K562 (cell line): ENCODE measurements around the gene TPI1. TPM values are rescaled to one million over a fixed set of nuclear protein-coding genes. Genes with fewer than 3 reads are reported as not detected.
"Not testable (repeated sequence)": the region's sequence is repeated elsewhere in the genome, so short reads cannot be mapped to it uniquely, and the experiment has no call there.

ENCODE experiments used
- ATAC-seq: fragments of 200-7000 bp; cut with Tn5 transposase; 3 replicates; pipeline ENCODE4 v1.9.1; 2020; ENCODE audit warnings: moderate library complexity
- BruUV-seq: library from RNA; stranded (reverse); fragments of 400-500 nt; replicated peaks from 2 replicates; lab custom pipeline; 2021; lab: Mats Ljungman, UMichigan
- CTCF ChIA-PET: fragments of 300-600 bp; formaldehyde crosslinking; extraction: SDS; loops from one replicate; lab custom pipeline; 2021; ENCODE audit warnings: low intra/inter-chr PET ratio; lab: Yijun Ruan, JAX
- POLR2A ChIA-PET: fragments of 300-600, 350-650 bp; sonication (Branson Sonifier 250); formaldehyde crosslinking; extraction: SDS; loops from one replicate; lab custom pipeline; 2021; ENCODE audit warnings: antibody characterized with exemption, inconsistent platforms; lab: Yijun Ruan, JAX
- DNase-seq, 4 experiments: peaks; one replicate each; pipeline versions ENCODE4 v3.0.0 to v3.0.0-alpha.2; 2011 to 2018; ENCODE audit warnings: low spot score in 3 of 4, mixed read lengths in 3 of 4; ENCODE audit errors: extremely low read depth in 1 of 4
- FAIRE-seq: peaks from 2 replicates; lab custom pipeline; 2011; peaks lifted over from hg19 to GRCh38; lab: Jason Lieb, UNC
- H2AFZ ChIP-seq: 2 replicates; pipeline ENCODE4 v1.6.0; 2011; ENCODE audit warnings: low read depth, low read length, control low read depth, inconsistent platforms
- H3K27ac ChIP-seq: fragments of 200-600 bp; 3 replicates; pipeline ENCODE4 v1.8.0; 2011; ENCODE audit warnings: low read depth, mild to moderate bottlenecking, control low read depth, inconsistent platforms, low read length, moderate library complexity, mixed read lengths; ENCODE audit errors: extremely low read depth
- H3K27me3 ChIP-seq, 2 experiments: fragments of 300-600 bp in 1 of 2; 2 replicates in 1 of 2; 3 replicates in 1 of 2; pipeline versions ENCODE4 v1.6.0 to v1.8.0; 2011; ENCODE audit warnings: inconsistent platforms in 2 of 2, low read length in 2 of 2, mild to moderate bottlenecking in 1 of 2, mixed read lengths in 1 of 2, moderate library complexity in 1 of 2; ENCODE audit not compliant: control insufficient read depth in 2 of 2, insufficient read depth in 2 of 2
- H3K36me3 ChIP-seq: fragments of 300-600 bp; 3 replicates; pipeline ENCODE4 v1.8.0; 2011; ENCODE audit warnings: mild to moderate bottlenecking, low read length, inconsistent platforms; ENCODE audit not compliant: control insufficient read depth, insufficient read depth
- H3K4me1 ChIP-seq, 2 experiments: fragments of 200-600 bp in 1 of 2; replicated peaks in 1 of 2; 2 replicates in 1 of 2; 3 replicates in 1 of 2; pipeline versions ENCODE4 v1.5.1 to v1.8.0; 2011; ENCODE audit warnings: inconsistent platforms in 2 of 2, low read length in 2 of 2, mild to moderate bottlenecking in 1 of 2, mixed read lengths in 1 of 2, moderate library complexity in 1 of 2; ENCODE audit not compliant: control insufficient read depth in 2 of 2, insufficient read depth in 2 of 2
- H3K4me2 ChIP-seq: 2 replicates; pipeline ENCODE4 v1.6.1; 2011; ENCODE audit warnings: low read length, control low read depth, inconsistent platforms, mixed read lengths; ENCODE audit not compliant: insufficient read depth
- H3K4me3 ChIP-seq: fragments of 200-600 bp; sonication (generic), shearing (Covaris generic); 2 replicates; pipeline ENCODE4 v1.5.1; 2016; ENCODE audit warnings: control low read depth, inconsistent platforms
- H3K79me2 ChIP-seq: fragments of 200-600 bp; 3 replicates; pipeline ENCODE4 v1.8.0; 2011; ENCODE audit warnings: low read length, inconsistent platforms; ENCODE audit not compliant: control insufficient read depth, insufficient read depth
- H3K9ac ChIP-seq, 2 experiments: 2 replicates each; pipeline versions ENCODE4 v1.6.0 to v1.6.1; 2011; ENCODE audit warnings: low read depth in 2 of 2, low read length in 2 of 2, control low read depth in 1 of 2, inconsistent platforms in 1 of 2, mild to moderate bottlenecking in 1 of 2, mixed read lengths in 1 of 2; ENCODE audit not compliant: insufficient read depth in 1 of 2
- H3K9me1 ChIP-seq: one replicate; pipeline ENCODE4 v1.6.0; 2011; ENCODE audit warnings: inconsistent platforms, mild to moderate bottlenecking, low read length, moderate library complexity; ENCODE audit not compliant: control insufficient read depth, insufficient read depth
- H3K9me3 ChIP-seq: replicated peaks from 2 replicates; pipeline ENCODE4 v1.5.1; 2011; ENCODE audit warnings: low read depth, low read length, inconsistent platforms; ENCODE audit not compliant: control insufficient read depth, insufficient read depth
- H4K20me1 ChIP-seq: replicated peaks from 2 replicates; pipeline ENCODE4 v1.6.1; 2011; ENCODE audit warnings: low read length, inconsistent platforms, mixed read lengths; ENCODE audit not compliant: control insufficient read depth, insufficient read depth
- EGR1 ChIP-seq: fragments of 450-650 bp; conservative IDR thresholded peaks from 2 replicates; pipeline ENCODE4 v1.6.1; 2017; ENCODE audit warnings: mild to moderate bottlenecking
- IRF9 ChIP-seq: fragments of 450-650 bp; IDR thresholded peaks from 2 replicates; pipeline ENCODE4 v1.6.1; 2016; ENCODE audit warnings: missing biosample characterization, missing genetic modification characterization
- MIER1 ChIP-seq: fragments of 450-650 bp; IDR thresholded peaks from 2 replicates; pipeline ENCODE4 v1.6.1; 2016; ENCODE audit warnings: antibody characterized with exemption, mild to moderate bottlenecking, low read depth
- ZBTB7A ChIP-seq: IDR thresholded peaks from 2 replicates; pipeline ENCODE4 v1.6.1; 2011; ENCODE audit warnings: low read depth, mild to moderate bottlenecking, low read length, moderate library complexity, borderline replicate concordance; ENCODE audit not compliant: control insufficient read depth
- ZZZ3 ChIP-seq: fragments of 450-650 bp; IDR thresholded peaks from 2 replicates; pipeline ENCODE4 v1.6.1; 2016; ENCODE audit warnings: antibody characterized with exemption, mild to moderate bottlenecking, moderate library complexity
- WGBS: fragments of 100-300 bp; shearing (Covaris generic); methylation state at CpG from one replicate; pipeline ENCODE4 v1.1.6; 2016; ENCODE audit warnings: low coverage, mixed read lengths; ENCODE audit not compliant: insufficient coverage; ENCODE audit errors: missing lambda C conversion rate; 5-methylcytosine and 5-hydroxymethylcytosine counted together
- in situ Hi-C: fragments of 300-500 bp; cut with MboI; formaldehyde crosslinking; loops from 4 replicates; pipeline ENCODE4 v1.15.0; 2018; ENCODE audit warnings: inconsistent platforms, mixed read lengths
- intact Hi-C: fragments of 100-400 bp; cut with micrococcal nuclease; formaldehyde crosslinking; loops from 2 replicates; pipeline ENCODE4 v1.14.2; 2022
- polyA plus RNA-seq, 8 experiments: library from polyadenylated mRNA; depleted of rRNA in 4 of 8; stranded (reverse) in 5 of 8; unstranded in 3 of 8; fragments of >200 nt; fragmentation: Nextera tagmentation in 2 of 8; fragmentation: Illumina TruSeq in 1 of 8; extraction: Ambion mirVana in 2 of 8; extraction: Trizol in 1 of 8; gene quantifications; 2 replicates each; pipeline versions ENCODE4 v1.2.1 to v1.2.3, GENCODE V29; 2011 to 2014; ENCODE audit warnings: inconsistent platforms in 1 of 8, missing spikeins in 1 of 8
- total RNA-seq, 7 experiments: library from RNA; depleted of rRNA in 6 of 7; stranded (reverse); fragments of >200 nt in 6 of 7; fragmentation: Illumina TruSeq in 2 of 7; extraction: Trizol in 2 of 7; gene quantifications; 2 replicates each; pipeline versions ENCODE4 v1.2.1 to v1.2.3, GENCODE V29; 2011 to 2021; ENCODE audit warnings: low replicate concordance in 1 of 7

The TPI1 gene
- total and polyA plus RNA-seq, 9 of the 15 experiments (the other 6 are each of a cell fraction or from before 2014, with no cell fraction given) = 662 to 4,971 (median 892) TPM

GRCh38 chr12:6865307-6865706 lies 2.0 kb upstream of the TPI1 start:
- in situ Hi-C loops = loop anchor here (5.0 kb wide), 1 partner anchor 77 kb away; the partner anchor contains the start of genes C12orf57 and RNU7-1
- BruUV-seq, DNase-seq, H3K27me3 ChIP-seq, ATAC-seq, H3K27ac ChIP-seq, FAIRE-seq, H2AFZ ChIP-seq, H3K4me3 ChIP-seq, H3K4me2 ChIP-seq, H3K9me3 ChIP-seq, H3K9ac ChIP-seq, H3K9me1 ChIP-seq, CTCF ChIA-PET: not testable (repeated sequence)
- peaks cover 74% of the 10 kb centered on the region for H3K36me3 ChIP-seq
- POLR2A ChIA-PET = interaction anchor here (0.6 to 11.3 kb wide), 6 partner anchors 12 to 253 kb away, joined by 3 to 174 read pairs (median 3); partner anchors contain the start of genes C12orf57, CDCA3, RNU7-1 and USP5
- peaks cover 26 to 35% of the 10 kb centered on the region in 2 experiments; a peak in 4 of 5 replicates for H3K4me1 ChIP-seq
- H3K79me2 ChIP-seq = peaks cover 33% of the 10 kb centered on the region
- 100% methylated on average over 3 of the region's 5 CpGs for WGBS
- intact Hi-C loops = loop anchor here (5.0 kb wide), 1 partner anchor 77 kb away; the partner anchor contains the start of genes C12orf57 and RNU7-1
- peaks cover 24% of the 10 kb centered on the region for H4K20me1 ChIP-seq

- Histone ChIP-seq H4K20me1 (peaks cover 34% of the 10 kb centered on the region), H3K79me2 (peaks cover 33% of the 10 kb centered on the region), H3K9me1 (no peaks in the 10 kb centered on the region), H3K4me1 (peaks cover 26 to 43% of the 10 kb centered on the region in 2 experiments; a peak in 4 of 5 replicates), H3K4me2 (peak overlapping the region; percentile 83), H2AFZ (peak overlapping the region; percentile 74), H3K4me3 (peak overlapping the region; percentile 96), H3K27ac (peak overlapping the region; percentile 19; the same call in 1 of the 3 replicates), H3K36me3 (peaks cover 74% of the 10 kb centered on the region), H3K9ac (peak overlapping the region; percentile 58 to 87; a peak in 3 of 4 replicates), H3K9me3 (no peaks in the 10 kb centered on the region), H3K27me3 (no peaks in the 10 kb centered on the region)
- DNase-seq (peak; percentile 61 to 66 (median 65)), FAIRE-seq (no peak), ATAC-seq (0 out of 3 replicates have a peak, but pooled peaks have one; percentile 3)
- POLR2A ChIA-PET = interaction anchor here (0.7 to 11.3 kb wide), 11 partner anchors 13 to 622 kb away, joined by 3 to 174 read pairs (median 3); partner anchors contain the start of genes C12orf57, CDCA3, RNU7-1 and USP5
- WGBS = 45% methylated on average over 12 of the region's 19 CpGs
- intact Hi-C loops (loop anchor here (5.0 kb wide), 1 partner anchor 76 kb away; the partner anchor contains the start of genes C12orf57 and RNU7-1), in situ Hi-C loops (loop anchor here (5.0 kb wide), 1 partner anchor 76 kb away; the partner anchor contains the start of genes C12orf57 and RNU7-1)
- TF ChIP-seq EGR1 = peak; percentile 83
- peak; percentile 58; the same call in 1 of the 2 replicates for TF ChIP-seq ZBTB7A
- TF ChIP-seq ZZZ3 = no peak
- no peak for TF ChIP-seq MIER1
- TF ChIP-seq IRF9 (tag) = no peak
- no TSS peak for BruUV-seq
- CTCF ChIA-PET = no interaction called here
These were observed 990 bp upstream of the TPI1 start for GRCh38 chr12:6866163-6866919.
